GM18909 (cell line): ENCODE results near the gene RUVBL1.
"Not testable (repeated sequence)": the region's sequence is repeated elsewhere in the genome, so short reads cannot be mapped to it uniquely, and the experiment has no call there.

Experiments
- ATAC-seq: cut with Tn5 transposase; IDR thresholded peaks from one replicate; pipeline ENCODE4 v1.9.1; 2021; ENCODE audit warnings: mild to moderate bottlenecking; ENCODE audit not compliant: unreplicated experiment, poor library complexity

The RUVBL1 gene

DNA sequence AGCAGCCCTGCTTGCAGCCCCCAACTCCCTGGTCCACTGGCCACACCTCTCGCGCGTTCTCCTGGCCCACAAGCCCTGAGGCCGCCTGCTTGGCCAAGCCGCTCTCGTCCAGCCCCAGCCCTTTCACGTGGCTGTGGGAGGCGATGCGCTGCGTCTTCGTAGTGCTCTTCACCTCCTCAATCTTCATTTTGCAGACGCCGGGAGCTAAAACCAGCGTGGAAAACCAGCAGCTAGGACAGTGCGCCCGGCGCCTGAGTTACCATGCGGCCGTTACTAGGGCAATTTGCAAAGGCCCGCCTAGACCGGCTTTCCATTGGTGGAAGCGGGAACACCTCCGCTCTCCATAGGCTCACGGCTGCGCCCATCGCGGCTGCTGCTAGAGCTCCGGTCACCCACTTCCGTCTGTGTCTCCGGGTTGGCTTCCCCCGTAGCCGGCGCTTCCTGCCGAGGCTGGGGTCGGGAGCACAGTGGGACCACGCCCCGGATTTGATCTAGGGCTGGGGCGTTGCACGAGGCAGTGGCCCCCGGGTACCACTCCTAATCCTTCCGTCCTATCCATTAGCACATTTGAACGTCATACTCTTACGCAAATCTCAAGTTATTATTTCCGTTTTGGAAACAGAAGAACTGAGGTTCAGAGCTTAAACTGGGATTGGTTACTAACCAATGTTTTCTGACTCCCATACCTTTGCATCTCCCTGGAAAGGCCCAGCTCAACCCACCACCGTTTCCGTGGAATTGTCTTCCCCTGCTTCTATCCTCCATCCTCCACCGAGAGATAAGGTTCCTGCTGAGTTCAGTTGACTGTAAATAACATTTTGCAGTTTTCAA lies at the start of gene RUVBL1:
Gene RUVBL1 (minus strand): TSS at position 275 of the 831 bp plus-strand sequence. CDS start 88 bp downstream, at position 187.
- ATAC-seq, result peak; percentile 98

- ATAC-seq, result no peak
Observed at GRCh38 chr3:128173200-128173599, 49.6 kb upstream of the RUVBL1 start.

GRCh38 chr3:128170866-128171516 lies 47.4 kb upstream of the RUVBL1 start:
- no peak for ATAC-seq

DNA sequence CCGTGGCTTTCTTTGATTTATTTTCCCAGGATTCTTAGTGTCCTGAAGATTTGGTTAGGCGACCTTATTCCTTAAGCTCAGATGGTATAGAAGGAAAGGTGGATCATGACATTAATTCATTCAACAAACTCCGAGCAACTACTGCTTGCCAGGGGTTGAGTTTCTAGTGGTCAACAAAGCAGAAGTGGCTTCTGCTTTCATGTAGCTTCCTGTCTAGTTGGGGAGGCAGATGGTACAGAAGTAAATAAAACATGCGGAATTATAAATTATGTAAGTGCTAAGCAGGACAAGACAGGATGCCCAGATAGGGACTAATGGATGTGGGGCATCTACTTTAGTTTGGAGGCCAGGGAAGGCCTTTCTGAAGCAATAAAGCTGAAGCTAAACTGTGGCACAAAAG lies 45.2 kb upstream of the RUVBL1 start:
- no peak for ATAC-seq

- ATAC-seq, result no peak
Observed at GRCh38 chr3:128167973-128168674, 44.5 kb upstream of the RUVBL1 start.

DNA sequence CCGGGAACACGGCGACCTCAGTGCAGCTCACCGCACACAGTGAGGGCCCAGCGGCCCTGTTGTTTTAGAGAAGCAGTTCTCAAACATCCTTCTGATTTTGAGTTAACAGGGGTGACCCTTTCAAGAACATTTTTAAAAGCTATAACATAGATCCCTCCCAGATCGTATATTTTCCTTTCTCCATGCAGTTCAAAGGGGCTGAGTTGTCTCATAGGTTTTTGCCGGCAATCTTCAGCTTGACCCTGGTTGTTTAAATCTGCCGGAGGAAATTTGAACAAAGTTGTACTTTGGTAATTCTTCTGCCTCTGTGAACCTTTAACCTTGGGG lies 44.0 kb upstream of the RUVBL1 start:
- ATAC-seq, result no peak

DNA sequence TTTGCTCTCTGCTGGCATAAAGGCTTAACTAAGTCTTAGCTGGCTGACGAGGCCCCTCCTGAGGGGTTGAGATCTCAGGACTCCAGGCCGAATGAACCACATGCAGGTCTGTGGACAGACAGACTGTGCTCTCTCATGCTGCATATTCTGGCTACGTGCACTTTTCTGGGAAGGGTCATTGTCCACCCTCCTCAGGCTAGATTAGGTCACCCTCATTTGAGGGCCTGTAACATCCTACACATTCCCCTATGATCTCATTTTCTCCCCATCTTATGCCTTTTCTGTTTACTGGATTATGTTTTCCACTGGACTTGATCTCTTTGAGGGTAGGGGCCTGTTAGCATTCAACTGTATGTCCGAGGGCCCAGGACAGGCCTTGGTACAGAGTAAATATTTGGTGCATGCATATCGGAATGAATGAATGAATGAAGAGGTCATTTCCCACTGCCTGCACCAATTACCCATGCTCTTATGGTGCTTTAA lies 43.4 kb upstream of the RUVBL1 start:
- ATAC-seq, result no peak

DNA sequence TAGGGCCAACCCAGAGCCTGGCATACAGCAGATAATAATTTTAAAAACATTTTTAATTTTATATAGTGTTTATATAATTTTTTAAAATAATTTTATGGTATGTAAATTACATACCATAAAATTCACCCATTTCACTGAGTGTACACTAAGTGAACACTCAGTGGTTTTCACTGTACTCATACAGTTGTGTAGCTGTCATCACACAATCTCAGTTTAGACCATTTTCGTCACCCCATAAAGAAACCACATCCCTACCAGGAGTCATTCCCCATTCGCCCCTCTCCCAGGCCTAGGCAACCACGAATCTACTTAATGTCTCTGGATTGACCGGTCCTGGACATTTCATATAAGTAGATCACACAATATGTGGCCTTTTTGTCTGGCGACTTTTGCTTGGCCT lies 39.8 kb upstream of the RUVBL1 start:
- ATAC-seq, result no peak

DNA sequence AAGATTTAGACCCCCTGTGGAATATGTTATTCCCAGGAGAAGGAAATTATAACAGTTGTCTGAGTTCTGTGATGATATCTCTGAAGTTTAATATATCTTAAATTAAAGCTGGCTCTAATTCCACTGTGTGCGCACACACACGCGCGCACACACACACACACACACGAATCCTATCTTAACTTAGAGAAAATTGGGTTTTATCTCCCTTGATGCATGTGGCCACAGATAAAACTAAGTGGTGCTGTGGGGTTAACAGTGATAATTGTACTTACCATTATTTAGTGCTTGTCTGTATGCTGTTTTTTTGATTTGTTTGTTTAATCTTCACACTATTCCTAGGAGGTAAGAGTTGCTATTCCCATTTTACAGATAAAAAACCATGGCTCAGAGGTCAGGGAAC lies 37.0 kb upstream of the RUVBL1 start:
- no peak for ATAC-seq

- no peak for ATAC-seq
Observed at GRCh38 chr3:128155616-128156360, 32.2 kb upstream of the RUVBL1 start.

GRCh38 chr3:128154354-128154753 lies 30.7 kb upstream of the RUVBL1 start:
- not testable (repeated sequence) for ATAC-seq

DNA sequence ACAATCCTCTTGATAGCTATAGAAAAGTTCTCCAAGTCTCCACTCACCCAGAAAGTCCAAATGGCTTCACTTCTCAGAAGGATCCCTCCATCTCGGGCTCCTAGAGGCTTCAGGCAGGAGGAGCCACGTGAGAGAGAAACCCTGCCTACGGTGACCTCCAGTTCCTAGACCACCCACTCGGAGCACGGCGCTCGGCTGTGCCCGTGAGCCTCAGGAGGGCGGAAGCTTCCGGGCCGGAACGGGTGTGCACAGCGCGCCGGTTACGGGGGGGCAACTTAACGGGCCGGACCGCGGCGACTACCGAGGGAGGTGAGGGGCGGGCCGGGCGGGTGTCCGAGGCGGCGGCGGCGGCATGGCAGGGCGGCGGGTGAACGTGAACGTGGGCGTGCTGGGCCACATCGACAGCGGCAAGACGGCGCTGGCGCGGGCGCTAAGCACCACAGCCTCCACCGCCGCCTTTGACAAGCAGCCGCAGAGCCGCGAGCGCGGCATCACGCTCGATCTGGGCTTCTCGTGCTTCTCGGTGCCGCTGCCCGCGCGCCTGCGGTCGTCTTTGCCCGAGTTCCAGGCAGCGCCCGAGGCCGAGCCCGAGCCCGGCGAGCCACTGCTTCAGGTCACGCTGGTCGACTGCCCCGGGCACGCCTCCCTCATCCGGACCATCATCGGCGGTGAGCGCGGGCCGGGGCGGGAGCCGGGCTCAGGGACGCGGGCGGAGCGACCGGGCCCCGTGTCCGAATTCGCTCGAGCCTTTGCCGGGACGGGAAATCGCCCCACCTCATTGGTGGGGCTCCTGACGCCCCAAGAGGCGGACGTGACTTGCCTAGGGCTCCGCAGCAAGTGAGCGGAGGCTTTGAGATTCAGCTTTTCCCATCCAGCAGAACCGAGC lies 29.8 kb upstream of the RUVBL1 start, which contains the start of gene EEFSEC:
Gene EEFSEC (plus strand): TSS at position 326 of the 886 bp plus-strand sequence. CDS start 27 bp downstream, at position 353.
- ATAC-seq, result peak; percentile 83

DNA sequence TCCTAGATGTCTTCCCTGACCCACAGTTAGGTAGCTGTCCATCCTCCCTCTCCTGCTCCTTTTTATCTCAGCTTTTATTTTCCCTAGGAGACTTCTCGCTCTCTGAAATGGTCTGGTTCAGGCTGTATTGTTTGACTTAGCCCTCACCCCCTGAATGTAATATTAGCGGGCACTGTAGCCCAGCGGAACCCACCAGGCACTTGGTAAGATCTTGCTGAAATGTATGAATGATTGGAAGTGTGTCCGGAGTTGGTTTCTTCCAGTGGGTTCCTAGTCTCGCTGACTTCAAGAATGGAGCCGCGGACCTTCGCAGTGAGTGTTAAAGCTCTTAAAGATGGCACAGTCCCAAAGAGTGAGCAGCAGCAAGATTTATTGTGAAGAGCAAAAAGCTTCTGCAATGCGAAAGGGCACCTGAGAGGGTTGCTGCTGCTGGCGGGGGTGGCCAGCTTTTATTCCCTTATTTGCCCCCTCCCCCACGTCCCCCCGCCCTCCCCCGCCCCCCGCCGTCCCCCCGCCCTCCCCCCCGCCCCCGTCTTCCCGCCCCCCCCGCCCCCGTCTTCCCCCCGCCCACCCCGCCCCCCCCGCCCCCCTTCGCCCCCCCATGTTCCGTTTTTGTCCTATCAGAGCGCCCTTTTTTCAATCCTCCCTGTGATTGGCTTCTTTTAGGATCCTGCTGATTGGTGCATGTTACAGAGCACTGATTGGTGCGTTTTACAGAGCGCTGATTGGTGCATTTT lies 29.0 kb upstream of the RUVBL1 start:
- peak; percentile 38 for ATAC-seq

GRCh38 chr3:128151758-128152274 lies 28.2 kb upstream of the RUVBL1 start:
- no peak for ATAC-seq

- no peak for ATAC-seq
Observed at GRCh38 chr3:128149650-128150049, 26.0 kb upstream of the RUVBL1 start.

- ATAC-seq, result no peak
Observed at GRCh38 chr3:128146201-128146600, 22.6 kb upstream of the RUVBL1 start.

- no peak for ATAC-seq
Observed at GRCh38 chr3:128145279-128145678, 21.7 kb upstream of the RUVBL1 start.

- ATAC-seq, result no peak
Observed at GRCh38 chr3:128144512-128145187, 21.0 kb upstream of the RUVBL1 start.
